Iris pigment epithelial cell (primary cell): ENCODE results near the gene CCNL2.

Experiments
- DNase-seq: peaks from one replicate; pipeline ENCODE4 v3.0.0-alpha.2; 2011; ENCODE audit warnings: low read depth

Gene CCNL2

DNA sequence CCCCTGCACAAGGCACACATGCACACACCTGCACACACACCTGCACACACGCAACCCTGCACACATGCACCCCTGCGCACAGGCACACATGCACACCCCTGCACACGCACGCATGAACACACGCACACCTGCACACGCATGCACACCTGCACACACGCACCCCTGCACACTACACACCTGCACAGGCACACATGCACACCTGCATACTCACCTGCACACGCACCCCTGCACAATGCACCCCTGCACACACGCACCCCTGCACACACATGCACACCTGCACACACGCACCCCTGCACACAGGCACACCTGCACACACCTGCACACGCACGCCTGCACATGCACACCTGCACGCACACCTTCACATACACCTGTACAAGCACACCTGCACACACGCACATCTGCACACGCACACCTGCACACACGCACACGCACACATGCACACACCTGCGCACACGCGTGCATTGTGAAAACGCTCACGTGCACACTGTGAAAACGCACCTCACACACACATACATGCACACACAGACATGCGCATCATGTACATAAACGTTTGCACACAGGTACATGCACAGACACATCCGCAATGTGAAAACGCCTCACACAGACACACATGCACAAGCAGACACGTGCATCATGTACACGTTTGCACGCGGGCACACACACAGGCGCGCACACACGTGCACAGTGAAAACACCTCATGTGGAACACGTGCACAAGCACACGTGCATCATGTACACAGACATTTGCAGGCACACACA, 58.2 kb downstream of the CCNL2 start:
- no peak for DNase-seq

DNA sequence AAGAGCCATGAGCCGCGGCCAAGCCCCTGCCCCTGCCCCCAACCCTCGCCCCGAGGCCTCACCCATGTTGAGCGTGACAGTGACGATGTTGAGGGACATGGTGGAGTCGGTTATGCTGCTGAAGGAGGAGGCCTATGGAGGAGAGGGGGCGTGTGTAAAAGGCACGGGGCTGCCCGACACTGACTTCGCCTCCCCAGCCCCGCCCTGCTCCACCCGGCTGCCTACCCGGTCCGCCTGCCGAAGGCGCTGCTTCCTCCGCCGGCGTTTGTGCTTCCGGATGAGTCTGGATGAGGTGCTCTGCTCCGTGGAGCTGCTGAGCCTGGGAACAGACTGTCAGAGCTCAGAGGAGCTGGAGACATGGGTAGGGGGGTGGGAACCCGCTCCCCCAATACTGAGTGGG, 59.0 kb downstream of the CCNL2 start:
- DNase-seq, result no peak

DNA sequence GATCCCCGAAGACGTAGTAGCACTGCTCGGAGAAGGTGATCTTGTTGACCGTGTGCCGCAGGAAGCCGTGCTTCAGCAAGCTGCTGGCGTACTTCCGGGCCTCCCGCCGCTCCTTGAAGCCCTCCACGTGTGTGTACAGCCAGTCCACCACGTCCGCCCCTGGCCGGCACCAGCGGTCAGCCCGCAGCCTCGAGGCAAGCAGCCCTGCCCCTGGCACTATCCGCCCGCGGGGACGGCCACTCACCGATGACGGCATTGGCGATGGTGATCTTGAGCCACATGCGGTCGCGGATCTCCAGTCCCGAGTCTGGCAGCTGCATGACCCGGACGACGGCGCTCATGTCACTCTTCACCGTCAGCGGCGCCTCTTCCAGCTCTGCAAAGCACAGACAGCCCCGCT, 60.9 kb downstream of the CCNL2 start:
- no peak for DNase-seq

DNA sequence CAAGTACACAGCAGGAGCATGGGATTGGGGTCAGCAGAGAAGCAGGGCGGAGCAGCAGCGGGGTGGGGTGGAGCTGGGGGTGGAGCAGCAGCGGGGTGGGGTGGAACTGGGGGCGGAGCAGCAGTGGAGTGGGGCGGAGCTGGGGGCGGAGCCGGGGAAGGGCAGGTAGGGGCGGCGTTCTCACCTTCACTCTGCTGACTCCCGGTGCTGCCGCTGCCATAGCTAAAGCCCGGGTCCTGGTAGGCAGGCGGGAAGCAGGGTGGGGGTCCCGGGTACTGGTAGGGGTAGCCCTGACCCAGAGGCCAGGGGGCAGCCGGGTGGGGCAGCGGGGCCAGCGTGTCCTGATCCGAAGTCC, 61.4 kb downstream of the CCNL2 start:
- no peak for DNase-seq

DNA sequence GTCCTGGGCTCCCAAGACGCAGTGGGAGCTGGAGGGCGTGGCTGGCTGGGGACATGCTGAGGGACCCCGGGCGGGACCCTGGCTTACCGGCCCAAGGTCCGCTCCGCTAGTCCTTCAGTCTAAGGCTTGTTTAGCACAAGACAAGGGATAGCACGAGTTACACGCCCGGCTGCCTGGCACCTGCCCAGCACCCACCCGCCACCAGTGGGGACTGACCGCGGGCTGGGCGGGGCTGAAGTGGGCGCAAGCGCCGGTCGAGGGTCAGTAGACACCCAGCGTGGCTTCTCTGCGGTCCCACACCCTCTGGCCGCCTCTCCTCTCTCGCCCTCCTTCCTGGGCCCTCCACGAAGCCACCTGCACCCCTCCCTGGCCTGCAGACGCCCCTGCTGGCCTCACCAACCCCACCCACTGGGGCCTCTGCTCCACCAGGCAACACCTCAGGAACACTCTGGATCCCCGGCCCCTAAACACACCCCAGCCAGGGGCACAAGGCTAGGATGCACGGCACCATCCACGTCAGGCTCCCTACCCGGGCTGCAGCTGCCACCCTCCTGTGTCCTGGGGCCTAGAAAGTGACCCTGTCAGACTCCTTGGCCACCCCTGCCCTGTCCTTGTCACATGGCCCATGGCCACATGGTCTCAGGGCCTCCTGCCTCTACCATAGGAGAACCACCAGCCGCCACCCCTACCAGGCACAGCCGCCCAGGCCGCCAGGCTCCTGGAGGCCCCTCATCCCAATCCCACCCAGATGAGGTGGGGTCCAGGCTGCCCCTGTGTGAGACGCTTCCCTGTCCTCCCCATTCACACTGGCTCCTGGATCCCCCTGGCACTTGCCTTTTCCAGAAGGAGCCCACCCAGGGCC, 62.0 kb downstream of the CCNL2 start:
- DNase-seq, result no peak

DNA sequence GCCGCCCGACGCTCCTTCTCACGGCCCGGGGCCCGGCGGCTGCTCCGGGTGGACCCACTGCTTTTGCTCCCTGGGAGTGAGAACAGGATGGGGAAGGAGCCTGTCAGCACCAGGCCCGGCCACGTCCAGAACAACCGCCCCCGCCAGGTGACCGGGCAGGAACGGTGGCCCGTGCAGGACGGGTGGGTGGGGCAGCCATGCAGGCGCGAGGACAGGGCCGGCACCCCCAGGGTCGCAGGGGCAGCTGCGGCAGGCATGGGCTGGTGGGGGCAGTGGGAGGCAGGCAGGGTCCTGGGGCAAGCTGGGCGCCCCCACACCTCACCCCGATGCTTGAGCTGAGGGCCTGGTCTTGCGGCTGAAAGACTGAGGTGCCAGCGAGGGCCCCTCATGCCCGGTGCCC, 62.7 kb downstream of the CCNL2 start:
- DNase-seq, result no peak

DNA sequence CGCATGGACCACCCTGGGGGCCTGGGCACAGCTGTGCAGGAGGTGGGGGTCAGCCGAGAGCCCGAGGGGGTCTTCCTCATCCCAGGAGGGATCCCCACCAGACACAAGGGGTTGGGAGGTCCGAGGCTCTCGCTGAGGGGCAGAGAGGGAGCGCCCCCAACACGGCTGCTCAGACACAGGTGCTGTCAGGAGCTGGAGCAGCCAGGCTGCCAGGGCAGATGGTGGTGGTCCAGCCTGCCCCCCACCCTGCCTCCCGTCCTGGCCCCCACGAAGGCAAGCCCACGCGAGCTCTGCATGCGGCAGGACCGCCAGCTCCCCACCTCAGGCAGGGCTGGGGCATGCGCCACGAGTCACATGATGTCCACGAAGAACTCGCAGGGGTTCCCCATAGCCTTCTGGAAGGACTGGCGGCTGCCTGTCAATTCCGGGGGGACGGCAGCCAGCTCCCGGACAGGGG, 63.3 kb downstream of the CCNL2 start:
- DNase-seq, result no peak
